CD4-positive, alpha-beta T cell treated with Interleukin-4 for 1 hour (primary cell): ENCODE results near the gene CYREN.

Source experiments
- DNase-seq, 2 donors: peaks; one replicate each; pipeline ENCODE4 v3.0.0-alpha.2; 2020 to 2022

CYREN gene

GRCh38 chr7:135195968-135196629 lies 25.6 kb upstream of the CYREN start:
- DNase-seq, result no peak

DNA sequence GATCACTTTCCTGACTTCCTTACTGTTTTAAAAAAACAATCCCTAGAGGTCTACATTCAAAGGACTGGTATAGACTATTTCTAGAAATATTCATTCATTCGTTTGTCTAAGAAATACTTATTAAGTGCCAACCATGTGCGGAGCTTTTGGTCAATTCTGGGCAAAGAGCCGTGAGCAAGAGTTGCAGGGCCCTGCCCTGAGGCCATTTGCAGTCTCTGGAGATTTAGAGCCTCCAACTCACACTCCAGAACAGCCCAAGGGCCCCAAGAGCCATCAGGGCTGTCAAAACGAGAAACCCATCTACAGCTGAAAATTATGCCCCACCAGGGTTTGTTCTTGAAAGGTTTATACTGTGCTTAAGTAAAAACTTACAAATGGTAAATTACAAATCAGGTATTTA lies 24.6 kb upstream of the CYREN start:
- DNase-seq, result no peak

- no peak for DNase-seq
These were observed 24.1 kb upstream of the CYREN start for GRCh38 chr7:135194494-135195095.

GRCh38 chr7:135193615-135194081 lies 23.1 kb upstream of the CYREN start:
- no peak for DNase-seq

- no peak for DNase-seq
These were observed 22.5 kb upstream of the CYREN start for GRCh38 chr7:135192914-135193536.

GRCh38 chr7:135190703-135191102 lies 20.2 kb upstream of the CYREN start:
- DNase-seq, result no peak

DNA sequence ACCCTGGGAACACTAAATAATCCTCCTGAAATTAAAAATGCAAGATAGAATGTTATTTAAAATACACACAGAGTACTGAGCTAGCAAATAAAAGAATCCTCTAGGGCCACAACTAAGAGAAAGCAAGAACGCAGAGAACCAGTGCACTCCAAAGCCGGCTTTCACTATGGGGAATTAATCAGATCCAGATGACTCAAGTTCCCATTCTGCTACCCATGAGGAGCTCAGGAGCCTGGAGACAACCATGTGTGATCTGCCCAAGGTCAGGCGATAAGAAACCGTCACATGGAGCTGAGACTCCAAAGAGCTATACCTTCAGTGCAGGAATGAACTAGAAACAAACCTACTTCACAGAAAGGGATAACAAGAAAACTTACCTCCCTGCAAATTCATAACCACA lies 19.5 kb upstream of the CYREN start:
- DNase-seq, result no peak

DNA sequence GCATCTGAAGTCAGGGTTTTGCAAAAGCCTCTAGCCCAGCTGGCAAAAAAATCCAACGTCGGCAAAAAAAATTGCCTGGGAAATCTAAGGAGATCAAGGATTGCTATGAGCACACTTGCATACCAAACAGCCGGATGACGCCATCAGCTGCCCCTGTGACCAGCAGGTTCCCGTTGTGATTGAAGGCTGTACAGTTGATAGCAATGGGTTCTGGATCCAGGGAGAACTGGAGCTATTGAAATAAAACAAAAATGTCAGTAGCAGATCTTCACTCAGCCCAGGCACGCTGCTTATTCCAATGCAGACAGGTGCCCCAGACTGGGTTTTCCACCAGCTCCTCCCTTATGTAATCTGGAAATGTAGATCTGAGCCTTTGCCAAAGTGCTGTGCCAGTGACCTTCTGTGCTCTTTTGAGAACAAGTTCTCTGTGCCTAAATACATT lies 18.7 kb upstream of the CYREN start:
- no peak for DNase-seq

DNA sequence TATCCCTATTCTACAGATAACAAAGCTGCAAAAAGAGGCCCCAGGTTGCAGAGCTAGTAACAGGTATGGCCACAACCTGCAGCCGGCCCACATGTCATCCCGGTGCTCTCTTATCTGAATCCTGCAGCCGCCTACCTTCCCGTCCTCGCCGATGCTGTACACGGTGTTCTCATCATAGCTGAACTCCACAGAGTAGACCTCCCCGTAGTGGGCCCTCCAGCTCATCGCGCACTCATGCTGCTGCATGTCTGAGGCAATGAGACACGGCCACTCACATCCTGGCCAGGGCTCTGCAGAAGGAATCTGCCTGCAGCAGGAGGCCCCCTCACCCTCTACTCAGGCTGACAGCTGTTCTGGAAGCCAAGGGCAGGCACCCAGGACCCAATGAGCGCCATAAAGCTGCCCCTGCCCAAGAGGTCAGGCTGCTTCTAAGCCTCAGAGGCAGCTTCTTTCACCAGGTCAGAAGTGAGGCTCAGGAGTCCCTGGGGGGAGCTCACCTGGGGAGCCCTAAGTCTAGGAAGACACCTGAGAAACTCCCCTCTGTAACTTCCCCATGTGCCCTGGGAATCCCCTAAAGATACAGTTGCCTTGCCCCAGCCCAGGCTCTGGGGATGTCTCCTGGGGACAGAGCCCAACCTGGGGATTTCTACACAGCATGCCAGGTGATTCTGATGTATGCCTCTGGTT lies 17.9 kb upstream of the CYREN start:
- peak in 1 of 2 donors; percentile 21 for DNase-seq

DNA sequence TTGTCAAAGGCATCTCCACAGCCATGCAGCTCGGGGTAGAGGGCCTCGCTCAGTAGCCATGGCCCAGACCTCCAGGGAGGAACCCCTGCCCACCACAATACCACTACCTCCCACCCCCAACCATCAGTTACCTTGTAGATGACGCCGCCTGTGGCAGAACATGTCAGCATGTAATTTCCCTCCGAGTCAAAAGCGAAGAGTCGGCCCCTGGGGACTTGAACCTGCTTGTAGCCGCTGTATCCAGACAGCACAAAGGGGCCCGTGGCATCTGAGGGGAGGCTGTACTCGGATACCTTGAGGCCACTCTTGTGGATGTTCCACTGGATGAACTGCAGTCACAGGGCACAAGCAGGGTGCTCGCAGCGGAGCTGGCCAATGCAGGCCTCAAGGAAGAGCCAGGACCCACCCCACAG lies 16.3 kb upstream of the CYREN start:
- no peak for DNase-seq

DNA sequence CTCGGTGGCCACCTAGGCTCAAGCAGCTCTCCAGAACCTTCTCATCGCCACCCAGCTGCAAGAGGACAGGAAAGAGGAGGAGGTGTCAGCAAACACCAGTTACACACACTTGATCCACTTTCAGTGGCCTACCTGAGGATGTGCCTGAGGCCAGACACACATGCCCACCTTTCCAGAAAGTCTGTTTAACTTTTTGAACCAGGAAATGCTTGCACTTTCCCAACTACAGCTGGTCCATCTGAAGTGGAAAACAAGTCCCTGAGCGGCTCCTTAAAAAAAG lies 15.7 kb upstream of the CYREN start:
- DNase-seq, result no peak

DNA sequence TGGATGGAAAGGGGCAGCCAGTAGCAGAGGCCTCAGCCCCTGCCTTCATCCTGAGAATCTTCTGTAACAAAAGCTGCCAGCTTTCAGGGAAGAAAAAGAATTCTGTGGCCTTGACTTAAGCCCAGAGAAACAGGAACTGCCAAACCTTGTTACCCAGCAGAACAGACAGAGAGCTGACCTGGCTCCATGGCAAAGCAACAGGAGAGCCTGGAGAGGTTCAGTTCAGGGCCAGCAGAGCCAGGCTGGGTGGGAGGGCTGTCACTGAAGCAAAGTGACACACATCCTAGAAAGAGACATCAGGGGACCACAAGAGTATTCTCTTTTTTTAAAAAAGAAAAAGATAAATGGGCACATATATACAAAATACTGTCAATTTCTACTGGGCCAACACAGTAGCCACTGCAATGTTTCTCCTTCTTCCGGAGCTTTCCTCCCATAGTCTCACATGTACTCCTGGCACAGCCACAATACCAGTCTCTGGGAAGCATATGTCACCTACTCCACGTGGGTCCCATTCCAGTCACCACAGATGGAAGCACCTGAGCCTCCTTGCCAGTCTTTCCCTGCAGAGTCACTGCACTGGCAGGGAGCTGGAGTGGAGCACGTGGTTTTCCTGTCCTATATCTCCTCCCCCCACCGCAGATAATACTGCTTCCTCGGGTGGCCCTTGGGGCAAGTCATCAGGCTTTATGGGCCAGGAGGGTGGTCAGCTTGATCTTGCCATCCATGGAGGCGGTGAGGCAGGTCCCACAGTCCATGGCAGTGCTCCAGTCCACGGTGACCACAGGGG lies 15.2 kb upstream of the CYREN start:
- no peak for DNase-seq

DNA sequence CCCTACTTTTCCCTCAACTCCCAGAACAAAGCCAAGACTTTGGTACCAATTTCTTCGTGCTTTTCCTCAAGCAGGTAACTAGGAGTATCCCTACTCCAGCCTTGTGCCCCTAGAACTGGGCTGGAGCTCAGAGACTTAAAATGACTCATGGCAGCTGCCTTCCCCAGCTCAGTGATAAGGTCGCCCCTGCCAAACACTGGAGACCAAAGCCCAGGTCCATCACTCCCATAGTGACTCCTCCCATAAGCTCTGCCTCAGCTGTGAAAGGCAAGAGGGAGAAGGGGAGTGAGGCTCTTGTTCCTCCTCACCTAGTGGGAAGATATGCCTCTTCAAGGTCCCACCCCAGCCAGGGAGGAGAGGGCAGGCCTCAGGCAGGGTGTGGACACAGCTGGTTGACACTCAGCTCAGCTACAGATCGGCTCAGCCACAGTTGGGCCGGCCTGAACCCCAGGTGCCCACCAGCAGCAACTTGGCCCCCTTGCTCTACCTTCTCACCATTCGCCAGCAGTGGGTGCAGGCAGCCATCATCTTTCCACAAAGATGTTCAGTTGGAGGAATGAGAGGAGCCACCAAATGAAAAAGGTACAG lies 13.8 kb upstream of the CYREN start:
- no peak for DNase-seq

DNA sequence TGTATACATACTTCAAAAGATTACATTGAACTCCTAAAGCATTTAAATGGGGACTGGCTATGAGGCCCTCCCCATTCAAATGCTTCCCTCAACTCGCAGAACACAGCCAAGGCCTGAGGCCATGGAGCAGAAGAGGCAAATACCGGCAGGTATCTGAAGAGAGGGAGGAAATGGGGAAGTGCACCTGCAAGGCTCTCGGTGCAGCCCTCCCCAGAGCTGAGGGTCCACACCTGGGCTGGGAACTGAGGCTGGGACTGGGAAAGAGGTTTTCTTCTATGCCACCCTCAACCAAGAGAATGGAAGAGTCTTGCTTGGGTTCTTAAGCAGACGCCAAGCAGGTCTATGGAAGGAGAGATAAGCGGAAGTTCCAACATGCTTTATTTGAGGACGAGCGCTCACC lies 13.0 kb upstream of the CYREN start:
- DNase-seq, result no peak

DNA sequence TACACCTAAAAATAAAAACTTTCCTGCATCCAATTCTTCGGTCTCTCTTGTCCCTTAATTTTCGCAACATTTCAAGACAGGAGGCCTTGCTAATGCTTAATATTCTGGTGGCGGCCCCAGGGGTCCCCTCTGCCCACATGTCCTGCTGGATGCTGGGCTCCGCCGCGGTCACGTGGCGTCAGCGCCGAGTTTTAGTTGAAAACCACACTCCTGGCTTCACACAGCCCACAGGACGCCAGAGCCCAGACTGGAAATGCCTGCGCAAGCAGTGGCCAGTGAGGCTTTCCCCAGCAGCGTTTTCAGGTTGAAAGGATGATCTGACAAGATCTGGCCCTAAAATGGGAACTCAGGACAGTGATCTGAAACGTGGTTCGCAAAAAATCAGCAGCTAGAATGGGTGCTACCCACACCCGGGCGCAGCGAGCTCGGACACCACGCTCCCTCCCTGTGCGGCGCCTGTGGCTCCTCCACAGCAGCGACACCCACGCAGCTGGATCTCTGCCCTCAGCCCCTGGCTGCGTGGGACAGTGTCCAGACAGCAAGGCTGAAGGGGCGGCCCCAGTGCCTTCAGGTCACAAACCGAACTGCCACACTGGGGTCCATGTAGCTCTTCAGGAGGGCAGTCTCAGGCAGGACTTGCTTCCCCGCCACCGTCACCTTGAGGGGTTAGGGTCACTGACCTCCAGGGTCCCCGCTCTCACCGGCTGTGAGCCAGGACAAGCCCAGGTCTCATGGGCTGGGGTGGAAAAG lies 11.6 kb upstream of the CYREN start:
- no peak for DNase-seq

- no peak for DNase-seq
These were observed 10.9 kb upstream of the CYREN start for GRCh38 chr7:135181261-135181928.

GRCh38 chr7:135180122-135180521 lies 9.6 kb upstream of the CYREN start:
- DNase-seq, result no peak

DNA sequence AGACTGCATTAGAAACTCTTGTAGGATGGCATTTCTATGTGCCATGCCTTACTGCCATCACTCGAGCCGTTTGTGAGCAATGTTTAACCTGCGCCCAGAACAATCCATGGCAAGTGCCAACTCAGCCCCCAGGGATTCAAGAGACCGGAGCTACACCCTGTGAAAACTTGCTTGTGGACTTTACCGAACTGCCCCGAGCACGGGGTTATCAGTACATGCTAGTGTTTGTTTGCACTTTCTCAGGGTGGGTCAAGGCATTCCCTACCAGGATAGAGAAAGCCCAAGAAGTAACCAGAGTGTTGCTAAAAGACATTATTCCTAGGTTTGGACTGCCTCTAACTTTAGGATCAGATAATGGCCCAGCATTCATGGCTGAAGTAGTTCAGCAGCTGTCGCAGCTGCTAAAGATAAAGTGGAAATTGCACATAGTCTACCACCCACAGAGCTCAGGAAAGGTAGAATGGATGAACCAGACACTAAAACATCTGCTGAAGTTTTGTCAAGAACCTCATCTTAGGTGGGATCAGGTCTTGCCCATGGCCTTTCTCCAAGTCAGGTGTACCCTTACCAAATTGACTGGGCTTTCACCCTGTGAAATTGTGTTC lies 8.9 kb upstream of the CYREN start:
- no peak for DNase-seq

DNA sequence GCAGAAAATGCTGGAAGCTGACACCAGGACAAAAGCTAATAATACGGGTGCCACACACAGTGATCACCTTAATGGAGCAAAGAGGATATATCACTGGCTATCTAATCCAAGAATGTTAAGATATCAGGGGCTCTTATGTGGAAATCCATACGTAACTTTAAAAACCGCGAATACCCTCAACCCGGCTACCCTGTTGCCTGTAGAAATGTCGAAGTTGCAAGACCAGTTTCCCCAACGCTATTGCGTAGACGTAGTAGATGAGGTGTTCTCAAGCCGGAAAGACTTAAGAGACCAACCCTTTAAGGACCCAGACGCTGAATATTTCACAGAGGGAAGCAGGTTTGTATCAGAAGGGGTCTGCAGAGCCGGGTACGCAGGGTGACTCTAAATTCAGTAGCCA lies 7.9 kb upstream of the CYREN start:
- no peak for DNase-seq

DNA sequence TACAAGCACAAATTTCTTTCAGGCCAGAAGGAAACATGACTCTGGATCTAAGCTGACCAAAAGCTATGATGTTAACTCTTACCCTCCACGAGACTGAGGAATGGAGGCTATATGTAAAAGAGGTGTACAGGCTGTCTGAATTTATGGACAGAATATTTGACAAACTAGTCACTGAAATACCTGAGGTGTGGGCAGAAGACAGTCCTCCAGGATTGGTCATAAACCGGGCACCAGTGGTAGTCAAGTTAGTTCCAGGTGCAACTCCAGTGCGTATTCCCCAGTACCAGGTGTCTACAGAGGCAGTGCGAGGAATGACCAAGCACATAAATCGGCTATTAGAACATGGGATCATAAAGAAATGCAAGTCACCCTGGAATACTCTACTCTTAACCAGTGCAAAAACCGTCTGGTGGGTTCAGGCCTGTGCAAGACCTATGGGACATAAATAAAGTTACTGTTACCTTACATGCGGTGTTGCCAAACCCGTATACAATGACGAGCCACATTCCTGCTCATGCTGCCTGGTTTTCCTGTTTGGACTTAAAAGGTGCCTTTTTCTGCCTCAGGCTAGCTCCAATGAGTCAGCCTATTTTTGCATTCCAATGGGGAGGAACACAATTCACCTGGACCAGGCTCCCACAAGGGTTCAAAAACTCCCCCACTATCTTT lies 6.7 kb upstream of the CYREN start:
- DNase-seq, result no peak
